AG10803 (cell line): ENCODE results near the gene ASCC1.

ENCODE experiments used
- DNase-seq: peaks from one replicate; pipeline ENCODE4 v3.0.0; 2010; ENCODE audit warnings: low read depth
- H3K4me3 ChIP-seq: 2 replicates; pipeline ENCODE4 v1.5.1; 2011; ENCODE audit warnings: mild to moderate bottlenecking, low read length, control low read depth
- CTCF ChIP-seq: conservative IDR thresholded peaks from 2 replicates; pipeline ENCODE4 v1.5.1; 2011; ENCODE audit warnings: mild to moderate bottlenecking, low read length, control low read depth, inconsistent platforms

ASCC1 gene

DNA sequence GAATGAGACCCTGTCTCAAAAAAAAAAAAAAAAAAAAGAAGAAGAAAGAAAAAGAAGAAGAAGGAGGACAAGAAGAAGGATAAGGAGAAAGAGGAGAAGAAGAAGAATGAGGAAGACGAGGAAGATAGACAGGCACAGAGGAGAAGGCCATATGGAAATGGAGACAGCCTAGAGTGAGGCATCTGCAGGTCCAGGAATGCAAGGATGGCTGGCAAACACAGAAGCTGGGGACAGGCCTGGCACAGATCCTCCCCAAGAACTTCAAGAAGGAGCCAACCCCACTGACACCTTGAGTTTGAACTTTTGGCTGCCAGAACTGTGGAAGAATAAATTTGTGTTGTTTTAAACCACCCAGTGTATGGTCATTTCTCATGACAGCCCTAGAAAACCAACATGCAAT, 166.6 kb downstream of the ASCC1 start:
- TF ChIP-seq CTCF, result no peak
- no peak overlapping the region for H3K4me3 ChIP-seq
- no peak for DNase-seq

- no peak overlapping the region for H3K4me3 ChIP-seq
- TF ChIP-seq CTCF, result peak; percentile 100
- peak; percentile 86 for DNase-seq
These were observed 167.5 kb downstream of the ASCC1 start for GRCh38 chr10:72048450-72049124.
